CD4-positive, alpha-beta T cell treated with Interferon alpha-2 for 1 hour (primary cell): ENCODE results near the gene PTPN5.
A peak's percentile ranks its signal among the peaks of the same experiment; 100 is the strongest.
"Not testable (repeated sequence)": the region's sequence is repeated elsewhere in the genome, so short reads cannot be mapped to it uniquely, and the experiment has no call there.

Experiments used
- DNase-seq, 2 donors: peaks; one replicate each; pipeline ENCODE4 v3.0.0-alpha.2; 2020 to 2022

Gene PTPN5

GRCh38 chr11:18706330-18707243 lies 85.0 kb downstream of the PTPN5 start:
- peak; percentile 54 to 71 for DNase-seq

GRCh38 chr11:18705651-18706281 lies 85.8 kb downstream of the PTPN5 start:
- DNase-seq = peak in 1 of 2 donors; percentile 41

- DNase-seq = no peak
These were observed 86.9 kb downstream of the PTPN5 start for GRCh38 chr11:18704698-18705097.

GRCh38 chr11:18704045-18704645 lies 87.5 kb downstream of the PTPN5 start:
- DNase-seq = no peak

GRCh38 chr11:18703001-18703763 lies 88.4 kb downstream of the PTPN5 start:
- DNase-seq = no peak

- no peak for DNase-seq
These were observed 89.9 kb downstream of the PTPN5 start for GRCh38 chr11:18701614-18702216.

- no peak for DNase-seq
These were observed 90.7 kb downstream of the PTPN5 start for GRCh38 chr11:18700872-18701271.

- no peak for DNase-seq
These were observed 91.2 kb downstream of the PTPN5 start for GRCh38 chr11:18700375-18700774.

- no peak for DNase-seq
These were observed 91.7 kb downstream of the PTPN5 start for GRCh38 chr11:18699848-18700261.

GRCh38 chr11:18699269-18699596 lies 92.4 kb downstream of the PTPN5 start:
- no peak for DNase-seq

GRCh38 chr11:18698341-18699268 lies 93.0 kb downstream of the PTPN5 start, which contains the start of gene TMEM86A:
Gene TMEM86A, plus strand, starts transcription at chr11:18698779. Its CDS starts 108 bp downstream, at chr11:18698887.
- DNase-seq = peak; percentile 94 to 96

- DNase-seq = no peak
These were observed 94.0 kb downstream of the PTPN5 start for GRCh38 chr11:18697576-18697975.

- no peak for DNase-seq
These were observed 94.9 kb downstream of the PTPN5 start for GRCh38 chr11:18696638-18697225.

GRCh38 chr11:18692941-18693760 lies 98.4 kb downstream of the PTPN5 start:
- no peak for DNase-seq

GRCh38 chr11:18691467-18692140 lies 100.0 kb downstream of the PTPN5 start:
- not testable (repeated sequence) for DNase-seq

- DNase-seq = no peak
These were observed 107.3 kb downstream of the PTPN5 start for GRCh38 chr11:18684267-18684666.

- no peak for DNase-seq
These were observed 109.1 kb downstream of the PTPN5 start for GRCh38 chr11:18682466-18682865.

GRCh38 chr11:18681949-18682348 lies 109.6 kb downstream of the PTPN5 start:
- DNase-seq = not testable (repeated sequence)
